ENCODE results near the gene GABRD. TPM values are rescaled to one million over a fixed set of nuclear protein-coding genes. Genes with fewer than 3 reads are reported as not detected.

Gene GABRD
- total RNA-seq, 1 experiment from 2014 or later, result 0.26 TPM

- no peak for DNase-seq (ENCODE audit: low spot score)
These were observed 33.6 kb upstream of the GABRD start for GRCh38 chr1:1985375-1986050.

GRCh38 chr1:1986451-1987141 lies 32.5 kb upstream of the GABRD start:
- no peak for DNase-seq (ENCODE audit: low spot score)

GRCh38 chr1:1987142-1987510 lies 32.0 kb upstream of the GABRD start:
- DNase-seq (ENCODE audit: low spot score), result no peak

- no peak for DNase-seq (ENCODE audit: low spot score)
These were observed 30.8 kb upstream of the GABRD start for GRCh38 chr1:1988061-1988945.

GRCh38 chr1:1989102-1989542 lies 30.0 kb upstream of the GABRD start:
- no peak for DNase-seq (ENCODE audit: low spot score)

- no peak for DNase-seq (ENCODE audit: low spot score)
These were observed 29.4 kb upstream of the GABRD start for GRCh38 chr1:1989789-1990188.

- no peak for DNase-seq (ENCODE audit: low spot score)
These were observed 28.9 kb upstream of the GABRD start for GRCh38 chr1:1990222-1990621.

- DNase-seq (ENCODE audit: low spot score), result no peak
These were observed 24.6 kb upstream of the GABRD start for GRCh38 chr1:1994536-1994935.

GRCh38 chr1:1996207-1996651 lies 22.9 kb upstream of the GABRD start:
- no peak for DNase-seq (ENCODE audit: low spot score)

GRCh38 chr1:1997576-1997975 lies 21.6 kb upstream of the GABRD start:
- DNase-seq (ENCODE audit: low spot score), result no peak

- no peak for DNase-seq (ENCODE audit: low spot score)
These were observed 18.7 kb upstream of the GABRD start for GRCh38 chr1:2000432-2000831.

GRCh38 chr1:2000850-2001249 lies 18.3 kb upstream of the GABRD start:
- DNase-seq (ENCODE audit: low spot score), result no peak

GRCh38 chr1:2001773-2002411 lies 17.3 kb upstream of the GABRD start:
- no peak for DNase-seq (ENCODE audit: low spot score)

- no peak for DNase-seq (ENCODE audit: low spot score)
These were observed 15.5 kb upstream of the GABRD start, which contains the start of gene CFAP74 for GRCh38 chr1:2003541-2004131. Gene CFAP74 (minus strand): TSS chr1:2003786. CDS start chr1:1990956, 12,830 bp downstream.

GRCh38 chr1:2004856-2005255 lies 14.3 kb upstream of the GABRD start:
- DNase-seq (ENCODE audit: low spot score), result no peak

GRCh38 chr1:2009101-2010053 lies 9.8 kb upstream of the GABRD start:
- DNase-seq (ENCODE audit: low spot score), result no peak

GRCh38 chr1:2014181-2014580 lies 5.0 kb upstream of the GABRD start:
- no peak for DNase-seq (ENCODE audit: low spot score)

GRCh38 chr1:2014741-2015735 lies 4.1 kb upstream of the GABRD start:
- DNase-seq (ENCODE audit: low spot score), result peak; percentile 48

GRCh38 chr1:2016123-2016522 lies 3.0 kb upstream of the GABRD start:
- DNase-seq (ENCODE audit: low spot score), result no peak

All from A172 (cell line).